Mesothelial cell of epicardium (in vitro differentiated cells): ENCODE results near the gene ARSG. TPM values are rescaled to one million over a fixed set of nuclear protein-coding genes. Genes with fewer than 3 reads are reported as not detected.

Source experiments
- DNase-seq, 2 experiments: peaks; one replicate each; pipeline ENCODE4 v3.0.0; 2021; ENCODE audit warnings: low spot score in 2 of 2; ENCODE audit not compliant: unreplicated experiment in 2 of 2
- H3K27ac Mint-ChIP-seq: 2 replicates; pipeline ENCODE4 v1.8.0; 2021; ENCODE audit warnings: mixed read lengths
- H3K27me3 Mint-ChIP-seq: 2 replicates; pipeline ENCODE4 v1.8.0; 2021; ENCODE audit warnings: low read depth, mixed read lengths
- H3K36me3 Mint-ChIP-seq: 2 replicates; pipeline ENCODE4 v1.8.0; 2021; ENCODE audit warnings: mixed read lengths
- H3K4me1 Mint-ChIP-seq: 2 replicates; pipeline ENCODE4 v1.8.0; 2021; ENCODE audit warnings: mixed read lengths
- H3K4me3 Mint-ChIP-seq: 2 replicates; pipeline ENCODE4 v1.8.0; 2021; ENCODE audit warnings: mild to moderate bottlenecking, moderate library complexity, mixed read lengths
- H3K9me3 Mint-ChIP-seq: 2 replicates; pipeline ENCODE4 v1.8.0; 2021; ENCODE audit warnings: mixed read lengths
- CTCF ChIP-seq: fragments of 200-600 bp; sonication (generic); IDR thresholded peaks from one replicate; pipeline ENCODE4 v1.5.0; 2021; ENCODE audit warnings: antibody characterized with exemption; ENCODE audit not compliant: unreplicated experiment
- total RNA-seq: library from RNA; stranded (reverse); gene quantifications from 3 replicates; pipeline ENCODE4 v1.2.1, GENCODE V29; 2021

ARSG gene
- total RNA-seq, 1 donor from 2014 or later: 7.8 TPM

DNA sequence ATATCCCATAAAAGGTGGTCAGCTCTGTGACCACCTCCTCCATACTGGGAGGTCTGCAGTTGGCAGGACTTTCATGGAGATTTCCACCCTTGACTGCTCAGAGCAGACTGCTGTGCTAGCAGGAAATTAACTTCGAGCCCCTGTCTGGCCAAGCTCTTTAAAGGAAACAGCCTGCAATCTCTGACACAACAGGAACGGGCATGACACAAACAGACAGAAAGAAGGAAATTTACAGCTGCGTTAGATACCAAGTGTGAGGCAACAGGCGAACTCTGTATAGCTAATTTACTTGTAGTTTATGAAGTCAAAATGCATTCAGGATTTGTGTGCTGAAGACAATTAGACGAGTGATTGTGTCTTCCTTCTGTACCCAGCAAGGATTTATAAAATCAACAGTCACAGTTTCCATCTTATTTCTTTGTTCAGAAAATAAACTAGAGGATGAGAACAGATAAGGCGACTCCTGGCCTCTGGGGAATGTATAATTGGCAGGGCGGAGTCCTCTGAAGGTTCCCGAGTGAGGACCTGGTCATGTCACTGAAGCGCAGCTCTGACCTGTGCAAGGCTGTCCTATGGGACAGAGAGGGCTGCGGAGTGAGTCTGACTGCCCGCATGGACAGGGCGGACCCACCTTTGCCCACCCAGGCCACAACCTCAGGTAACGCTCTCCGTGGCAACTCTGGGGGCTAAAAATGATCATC is 149.9 kb downstream of the ARSG start:
- H3K27me3 Mint-ChIP-seq: no peaks in the 10 kb centered on the region
- no peak for TF ChIP-seq CTCF
- no peak for DNase-seq
- H3K4me3 Mint-ChIP-seq: no peak overlapping the region
- no peaks in the 10 kb centered on the region for H3K9me3 Mint-ChIP-seq
- H3K4me1 Mint-ChIP-seq: peaks cover 15% of the 10 kb centered on the region
- no peak overlapping the region for H3K27ac Mint-ChIP-seq
- H3K36me3 Mint-ChIP-seq: peaks cover 2% of the 10 kb centered on the region

GRCh38 chr17:68443972-68444464 is 152.7 kb downstream of the ARSG start:
- DNase-seq: no peak
- H3K4me1 Mint-ChIP-seq: peaks cover 11% of the 10 kb centered on the region
- H3K36me3 Mint-ChIP-seq: peaks cover 2% of the 10 kb centered on the region
- H3K4me3 Mint-ChIP-seq: no peak overlapping the region
- H3K27me3 Mint-ChIP-seq: no peaks in the 10 kb centered on the region
- TF ChIP-seq CTCF: no peak
- no peak overlapping the region for H3K27ac Mint-ChIP-seq
- no peaks in the 10 kb centered on the region for H3K9me3 Mint-ChIP-seq

DNA sequence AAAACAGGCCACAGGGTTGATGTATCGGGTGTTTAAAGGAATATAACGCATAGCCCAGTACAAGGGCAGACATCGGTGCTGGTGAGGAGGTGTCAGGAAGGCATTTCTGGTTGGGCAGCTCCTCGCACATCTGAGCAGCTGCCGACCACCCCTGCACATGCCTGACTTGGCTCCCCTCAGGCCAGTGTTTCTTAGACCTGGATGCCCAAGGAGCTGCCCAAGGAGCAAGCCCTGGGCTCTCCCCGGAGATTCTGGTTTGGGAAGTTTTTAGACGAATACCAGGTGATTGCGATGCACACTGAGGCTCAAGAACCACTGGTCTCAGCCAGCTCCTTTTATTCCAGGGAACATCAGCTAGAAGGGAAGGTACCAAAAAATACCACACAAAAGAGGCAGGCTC is 154.4 kb downstream of the ARSG start:
- no peak for TF ChIP-seq CTCF
- no peak overlapping the region for H3K27ac Mint-ChIP-seq
- H3K36me3 Mint-ChIP-seq: peaks cover 8% of the 10 kb centered on the region
- no peak overlapping the region for H3K4me3 Mint-ChIP-seq
- H3K27me3 Mint-ChIP-seq: no peaks in the 10 kb centered on the region
- H3K9me3 Mint-ChIP-seq: no peaks in the 10 kb centered on the region
- DNase-seq: no peak
- peaks cover 11% of the 10 kb centered on the region for H3K4me1 Mint-ChIP-seq

- no peak for TF ChIP-seq CTCF
- DNase-seq: no peak
- Mint-ChIP-seq H3K27ac (no peak overlapping the region), H3K4me1 (peaks cover 2% of the 10 kb centered on the region), H3K9me3 (no peaks in the 10 kb centered on the region), H3K27me3 (no peaks in the 10 kb centered on the region), H3K4me3 (no peak overlapping the region), H3K36me3 (peaks cover 12% of the 10 kb centered on the region)
Measured at GRCh38 chr17:68446626-68447041, 155.3 kb downstream of the ARSG start.

GRCh38 chr17:68449021-68449739 is 157.9 kb downstream of the ARSG start:
- DNase-seq: no peak
- TF ChIP-seq CTCF: no peak
- H3K9me3 Mint-ChIP-seq: no peaks in the 10 kb centered on the region
- no peaks in the 10 kb centered on the region for H3K27me3 Mint-ChIP-seq
- peaks cover 13% of the 10 kb centered on the region for H3K36me3 Mint-ChIP-seq
- no peak overlapping the region for H3K4me3 Mint-ChIP-seq
- H3K4me1 Mint-ChIP-seq: peaks cover 4% of the 10 kb centered on the region
- no peak overlapping the region for H3K27ac Mint-ChIP-seq
